Body of pancreas (tissue), 4 donors: ENCODE measurements around the gene BOD1L1. TPM values are rescaled to one million over a fixed set of nuclear protein-coding genes. Genes with fewer than 3 reads are reported as not detected.

ENCODE experiments used
- ATAC-seq: fragments of 150-250 bp; one replicate; pipeline ENCODE4 v1.9.1; 2016
- DNase-seq, 4 donors: peaks; one replicate each; pipeline ENCODE4 v3.0.0-alpha.2; 2019
- H3K27ac ChIP-seq, 4 donors: fragments of 200-600 bp; sonication (generic); 1 replicate in 3 of 4; 2 replicates in 1 of 4; pipeline versions ENCODE4 v1.5.1 to v1.6.1; 2016 to 2019; ENCODE audit warnings: mild to moderate bottlenecking in 1 of 4, mixed read lengths in 1 of 4, moderate library complexity in 1 of 4
- H3K27me3 ChIP-seq, 2 donors: fragments of 200-600 bp; sonication (generic); one replicate each; pipeline ENCODE4 v1.6.0; 2016; ENCODE audit warnings: mild to moderate bottlenecking in 1 of 2
- H3K36me3 ChIP-seq, 2 donors: fragments of 200-600 bp; sonication (generic); replicated peaks in 1 of 2; 2 replicates each; pipeline ENCODE4 v1.5.1; 2016; ENCODE audit warnings: low read depth in 2 of 2; ENCODE audit not compliant: insufficient read depth in 1 of 2
- H3K4me1 ChIP-seq: fragments of 200-600 bp; sonication (generic); one replicate; pipeline ENCODE4 v1.6.0; 2016
- H3K4me3 ChIP-seq, 2 donors: fragments of 200-600 bp; sonication (generic); 1 replicate in 1 of 2; 2 replicates in 1 of 2; pipeline ENCODE4 v1.5.1; 2016 to 2019
- H3K9me3 ChIP-seq, 3 donors: fragments of 200-600 bp; sonication (generic); 1 replicate in 2 of 3; 2 replicates in 1 of 3; pipeline ENCODE4 v1.5.1; 2016
- CTCF ChIP-seq, 7 experiments: fragments of 450-650 bp in 4 of 7; fragments of 200-600 bp in 3 of 7; sonication (generic) in 3 of 7; IDR thresholded peaks; one replicate each; pipeline ENCODE4 v1.5.1; 2016 to 2019; ENCODE audit warnings: antibody characterized with exemption in 7 of 7
- POLR2A ChIP-seq, 3 donors: fragments of 450-650 bp; IDR thresholded peaks; one replicate each; pipeline ENCODE4 v1.6.1; 2016; ENCODE audit warnings: antibody characterized with exemption in 3 of 3, mild to moderate bottlenecking in 2 of 3
- WGBS, 2 donors: methylation state at CpG; one replicate each; pipeline ENCODE4 v1.1.5; 2017; 5-methylcytosine and 5-hydroxymethylcytosine counted together
- intact Hi-C: fragments of 100-400 bp; cut with DNase I; formaldehyde crosslinking; loops from one replicate; pipeline ENCODE4 v1.15.1; 2023
- total RNA-seq, 2 donors: library from RNA; depleted of rRNA; stranded (reverse); fragments of >200 nt; gene quantifications; one replicate each; pipeline ENCODE4 v1.1.0, GENCODE V29; 2016

Gene BOD1L1
- total RNA-seq, 2 donors from 2014 or later: 28.5 to 31.0 TPM

- Histone ChIP-seq H3K27me3 (peaks cover 3 to 81% of the 10 kb centered on the region in 2 donors), H3K27ac (no peak overlapping the region), H3K4me1 (peaks cover 50% of the 10 kb centered on the region), H3K9me3 (no peaks in the 10 kb centered on the region), H3K36me3 (no peaks in the 10 kb centered on the region), H3K4me3 (no peak overlapping the region)
- TF ChIP-seq CTCF (IDR thresholded peaks at IDR 0.05): no peak
- TF ChIP-seq POLR2A (IDR thresholded peaks at IDR 0.05): no peak
- no peak for ATAC-seq
- intact Hi-C loops: loop anchor here (5.0 to 10.0 kb wide), 2 partner anchors 691 to 808 kb away; no protein-coding TSS in a partner anchor
- DNase-seq: no peak
- WGBS, 2 donors: 38 to 52% methylated on average over 19 to 30 of the region's 30 CpGs
These were observed 84.3 kb downstream of the BOD1L1 start for GRCh38 chr4:13543032-13543838.

- no peak for ATAC-seq
- Histone ChIP-seq H3K4me3 (no peak overlapping the region), H3K27ac (no peak overlapping the region), H3K36me3 (no peaks in the 10 kb centered on the region), H3K4me1 (peaks cover 48% of the 10 kb centered on the region), H3K9me3 (no peaks in the 10 kb centered on the region), H3K27me3 (peaks cover 3 to 85% of the 10 kb centered on the region in 2 donors)
- no peak for TF ChIP-seq POLR2A (IDR thresholded peaks at IDR 0.05)
- TF ChIP-seq CTCF (IDR thresholded peaks at IDR 0.05): no peak
- 35 to 36% methylated on average over 21 to 27 of the region's 27 CpGs for WGBS, 2 donors
- intact Hi-C loops: loop anchor here (5.0 to 10.0 kb wide), 2 partner anchors 690 to 808 kb away; no protein-coding TSS in a partner anchor
- DNase-seq: no peak
These were observed 84.9 kb downstream of the BOD1L1 start for GRCh38 chr4:13542577-13543031.

GRCh38 chr4:13541720-13542576 is 85.6 kb downstream of the BOD1L1 start:
- intact Hi-C loops: loop anchor here (5.0 to 10.0 kb wide), 2 partner anchors 690 to 807 kb away; no protein-coding TSS in a partner anchor
- ATAC-seq (peak; percentile 45), DNase-seq (peak; percentile 52 to 74 (median 62))
- Histone ChIP-seq H3K36me3 (no peaks in the 10 kb centered on the region), H3K27ac (no peak overlapping the region), H3K4me3 (no peak overlapping the region), H3K9me3 (no peaks in the 10 kb centered on the region), H3K4me1 (peaks cover 41% of the 10 kb centered on the region), H3K27me3 (peaks cover 3 to 79% of the 10 kb centered on the region in 2 donors)
- 2% methylated on average over 79 of the region's 79 CpGs; no CpG with 5 or more reads in 1 of the 2 donors for WGBS, 2 donors
- TF ChIP-seq POLR2A (IDR thresholded peaks at IDR 0.05) (no peak), CTCF (IDR thresholded peaks at IDR 0.05) (peak; percentile 28 to 48 (median 41))

GRCh38 chr4:13541176-13541604 is 86.3 kb downstream of the BOD1L1 start:
- 36 to 42% methylated on average over 10 of the region's 10 CpGs for WGBS, 2 donors

More at GRCh38 chr4:13541176-13541604, 86.3 kb downstream of the BOD1L1 start:
- peaks cover 38% of the 10 kb centered on the region for H3K4me1 ChIP-seq
- peaks cover 0 to 71% of the 10 kb centered on the region in 2 donors for H3K27me3 ChIP-seq
- ATAC-seq (no peak), DNase-seq (no peak)
- no peaks in the 10 kb centered on the region for H3K9me3 ChIP-seq
- H3K4me3 ChIP-seq: no peak overlapping the region
- no peak overlapping the region for H3K27ac ChIP-seq
- no peak for TF ChIP-seq POLR2A (IDR thresholded peaks at IDR 0.05)
- no peak for TF ChIP-seq CTCF (IDR thresholded peaks at IDR 0.05)
- H3K36me3 ChIP-seq: no peaks in the 10 kb centered on the region
- intact Hi-C loops: loop anchor here (5.0 to 10.0 kb wide), 2 partner anchors 689 to 806 kb away; no protein-coding TSS in a partner anchor
